Mesenchymal stem cell (in vitro differentiated cells and primary cell): ENCODE measurements around the gene SDCCAG8.

Source experiments
- DNase-seq: peaks from one replicate; pipeline ENCODE4 v3.0.0-alpha.2; 2013
- H2AFZ ChIP-seq: one replicate; pipeline ENCODE4 v1.6.1; 2013; ENCODE audit warnings: low read depth, mild to moderate bottlenecking, control low read depth, inconsistent platforms, low read length, moderate library complexity
- H2AK5ac ChIP-seq: 2 replicates; pipeline ENCODE4 v1.6.1; 2013; ENCODE audit warnings: low read length, moderate library complexity, mild to moderate bottlenecking, inconsistent platforms; ENCODE audit not compliant: severe bottlenecking
- H2BK120ac ChIP-seq: one replicate; pipeline ENCODE4 v1.6.1; 2013; ENCODE audit warnings: low read depth, mild to moderate bottlenecking, inconsistent platforms, low read length, moderate library complexity
- H2BK12ac ChIP-seq, 2 experiments: one replicate each; pipeline ENCODE4 v1.6.1; 2013; ENCODE audit warnings: inconsistent platforms in 2 of 2, low read length in 2 of 2, mild to moderate bottlenecking in 2 of 2, moderate library complexity in 2 of 2, control low read depth in 1 of 2
- H2BK15ac ChIP-seq: one replicate; pipeline ENCODE4 v1.6.1; 2013; ENCODE audit warnings: mild to moderate bottlenecking, low read depth, inconsistent platforms; ENCODE audit not compliant: poor library complexity, severe bottlenecking
- H2BK5ac ChIP-seq: 2 replicates; pipeline ENCODE4 v1.6.1; 2013; ENCODE audit warnings: low read depth, mild to moderate bottlenecking, low read length, control low read depth, inconsistent platforms; ENCODE audit not compliant: poor library complexity, severe bottlenecking
- H3K14ac ChIP-seq, 2 experiments: one replicate each; pipeline ENCODE4 v1.6.1; 2013; ENCODE audit warnings: inconsistent platforms in 2 of 2, low read length in 2 of 2, control low read depth in 1 of 2, mild to moderate bottlenecking in 1 of 2, moderate library complexity in 1 of 2
- H3K18ac ChIP-seq, 2 experiments: one replicate each; pipeline ENCODE4 v1.6.1; 2013; ENCODE audit warnings: inconsistent platforms in 2 of 2, low read length in 2 of 2, control low read depth in 1 of 2, low read depth in 1 of 2, mild to moderate bottlenecking in 1 of 2
- H3K23ac ChIP-seq, 2 experiments: one replicate each; pipeline ENCODE4 v1.6.1; 2013; ENCODE audit warnings: inconsistent platforms in 2 of 2, low read length in 2 of 2, mild to moderate bottlenecking in 2 of 2, moderate library complexity in 2 of 2, control low read depth in 1 of 2
- H3K27ac ChIP-seq: 2 replicates; pipeline ENCODE4 v1.5.1; 2013; ENCODE audit warnings: mild to moderate bottlenecking, moderate library complexity, low read length, control low read depth, inconsistent platforms; ENCODE audit not compliant: poor library complexity, severe bottlenecking
- H3K27me3 ChIP-seq, 2 experiments: 2 replicates each; pipeline versions ENCODE4 v1.6.1 to v1.7.0; 2013; ENCODE audit warnings: low read length in 2 of 2, mild to moderate bottlenecking in 2 of 2, moderate library complexity in 2 of 2, control low read depth in 1 of 2, inconsistent platforms in 1 of 2; ENCODE audit not compliant: control insufficient read depth in 1 of 2, insufficient read depth in 1 of 2
- H3K36me3 ChIP-seq, 2 experiments: 2 replicates each; pipeline versions ENCODE4 v1.6.1 to v1.7.0; 2013; ENCODE audit warnings: low read length in 2 of 2, control low read depth in 1 of 2, inconsistent platforms in 1 of 2, low read depth in 1 of 2, mild to moderate bottlenecking in 1 of 2; ENCODE audit not compliant: insufficient read depth in 2 of 2, control insufficient read depth in 1 of 2
- H3K4ac ChIP-seq, 2 experiments: one replicate each; pipeline ENCODE4 v1.6.1; 2013; ENCODE audit warnings: inconsistent platforms in 2 of 2, low read length in 2 of 2, mild to moderate bottlenecking in 2 of 2, moderate library complexity in 2 of 2, control low read depth in 1 of 2, low read depth in 1 of 2
- H3K4me1 ChIP-seq: 2 replicates; pipeline ENCODE4 v1.6.1; 2013; ENCODE audit warnings: low read depth, low read length, control low read depth; ENCODE audit not compliant: control insufficient read depth, insufficient read depth
- H3K4me2 ChIP-seq: 2 replicates; pipeline ENCODE4 v1.6.1; 2013; ENCODE audit warnings: low read length, mild to moderate bottlenecking, inconsistent platforms; ENCODE audit not compliant: poor library complexity, severe bottlenecking
- H3K4me3 ChIP-seq, 2 experiments: 2 replicates each; pipeline versions ENCODE4 v1.5.1 to v1.7.0; 2013; ENCODE audit warnings: low read length in 2 of 2, mild to moderate bottlenecking in 2 of 2, control low read depth in 1 of 2, low read depth in 1 of 2; ENCODE audit not compliant: insufficient read depth in 1 of 2
- H3K79me1 ChIP-seq: replicated peaks from 2 replicates; pipeline ENCODE4 v1.6.1; 2013; ENCODE audit warnings: mild to moderate bottlenecking, control low read depth, low read length, inconsistent platforms; ENCODE audit not compliant: poor library complexity, severe bottlenecking
- H3K9ac ChIP-seq: 2 replicates; pipeline ENCODE4 v1.7.0; 2013; ENCODE audit warnings: mild to moderate bottlenecking, low read length, moderate library complexity
- H3K9me3 ChIP-seq: 2 replicates; pipeline ENCODE4 v1.7.0; 2013; ENCODE audit warnings: mild to moderate bottlenecking, low read length; ENCODE audit not compliant: control insufficient read depth
- H4K8ac ChIP-seq: one replicate; pipeline ENCODE4 v1.6.1; 2013; ENCODE audit warnings: inconsistent platforms, mild to moderate bottlenecking, low read length, moderate library complexity
- H4K91ac ChIP-seq: one replicate; pipeline ENCODE4 v1.6.1; 2013; ENCODE audit warnings: mild to moderate bottlenecking, low read length, inconsistent platforms
- whole genome bisulfite sequencing: methylation state at CpG from one replicate; pipeline ENCODE4 v1.1.7; 2013; ENCODE audit warnings: mixed read lengths; 5-methylcytosine and 5-hydroxymethylcytosine counted together

SDCCAG8 gene

GRCh38 chr1:243433737-243434370 lies 178.0 kb downstream of the SDCCAG8 start:
- peaks cover 0 to 79% of the 10 kb centered on the region in 2 experiments for H3K36me3 ChIP-seq
- peaks cover 3% of the 10 kb centered on the region for H3K4me1 ChIP-seq
- WGBS = 92% methylated on average over 6 of the region's 8 CpGs
- no peak overlapping the region for H3K14ac ChIP-seq
- no peak overlapping the region for H3K4ac ChIP-seq
- H2BK5ac ChIP-seq = no peak overlapping the region
- H3K23ac ChIP-seq = no peak overlapping the region
- H3K4me2 ChIP-seq = no peak overlapping the region
- H2AFZ ChIP-seq = no peak overlapping the region
- H4K8ac ChIP-seq = no peak overlapping the region
- H3K4me3 ChIP-seq = no peak overlapping the region
- no peak for DNase-seq
- H3K27ac ChIP-seq = no peak overlapping the region
- H2BK15ac ChIP-seq = no peak overlapping the region
- no peak overlapping the region for H2AK5ac ChIP-seq
- no peaks in the 10 kb centered on the region for H3K9me3 ChIP-seq
- H3K27me3 ChIP-seq = no peaks in the 10 kb centered on the region
- no peak overlapping the region for H3K9ac ChIP-seq
- no peak overlapping the region for H2BK120ac ChIP-seq
- no peak overlapping the region for H3K18ac ChIP-seq
- H2BK12ac ChIP-seq = no peak overlapping the region
- H3K79me1 ChIP-seq = peaks cover 5% of the 10 kb centered on the region
- no peak overlapping the region for H4K91ac ChIP-seq

GRCh38 chr1:243434594-243434993 lies 178.8 kb downstream of the SDCCAG8 start:
- 66% methylated on average over 1 of the region's 2 CpGs for WGBS
- H3K27ac ChIP-seq = no peak overlapping the region
- DNase-seq = peak; percentile 31
- no peak overlapping the region for H2BK5ac ChIP-seq
- H3K36me3 ChIP-seq = peaks cover 0 to 77% of the 10 kb centered on the region in 2 experiments
- peaks cover 5% of the 10 kb centered on the region for H3K79me1 ChIP-seq
- no peak overlapping the region for H2BK12ac ChIP-seq
- no peak overlapping the region for H4K91ac ChIP-seq
- no peak overlapping the region for H3K9ac ChIP-seq
- no peak overlapping the region for H2AFZ ChIP-seq
- H3K14ac ChIP-seq = no peak overlapping the region
- H3K4me1 ChIP-seq = peaks cover 5% of the 10 kb centered on the region
- H2BK120ac ChIP-seq = no peak overlapping the region
- no peak overlapping the region for H2BK15ac ChIP-seq
- peak overlapping the region; percentile 44 for H2AK5ac ChIP-seq
- no peak overlapping the region for H3K23ac ChIP-seq
- no peaks in the 10 kb centered on the region for H3K9me3 ChIP-seq
- H3K4me3 ChIP-seq = no peak overlapping the region
- H3K4ac ChIP-seq = no peak overlapping the region
- H3K4me2 ChIP-seq = no peak overlapping the region
- no peaks in the 10 kb centered on the region for H3K27me3 ChIP-seq
- H4K8ac ChIP-seq = no peak overlapping the region
- no peak overlapping the region for H3K18ac ChIP-seq

GRCh38 chr1:243435836-243436235 lies 180.0 kb downstream of the SDCCAG8 start:
- Histone ChIP-seq H2BK12ac (no peak overlapping the region), H3K4me2 (no peak overlapping the region), H3K9ac (no peak overlapping the region), H3K4ac (no peak overlapping the region), H3K27me3 (no peaks in the 10 kb centered on the region), H3K27ac (no peak overlapping the region), H3K4me3 (no peak overlapping the region), H2AFZ (no peak overlapping the region), H2BK5ac (no peak overlapping the region), H3K79me1 (peaks cover 9% of the 10 kb centered on the region), H3K18ac (no peak overlapping the region), H3K9me3 (no peaks in the 10 kb centered on the region), H3K23ac (no peak overlapping the region), H2BK15ac (no peak overlapping the region), H3K14ac (no peak overlapping the region), H2AK5ac (no peak overlapping the region), H2BK120ac (no peak overlapping the region), H3K4me1 (peaks cover 6% of the 10 kb centered on the region), H4K8ac (no peak overlapping the region), H3K36me3 (peaks cover 0 to 82% of the 10 kb centered on the region in 2 experiments), H4K91ac (no peak overlapping the region)
- no CpG with 5 or more reads among the region's 3 CpGs for WGBS
- DNase-seq = no peak

GRCh38 chr1:243438146-243438545 lies 182.3 kb downstream of the SDCCAG8 start:
- Histone ChIP-seq H3K36me3 (peaks cover 0 to 63% of the 10 kb centered on the region in 2 experiments), H3K27me3 (no peaks in the 10 kb centered on the region), H3K18ac (no peak overlapping the region), H3K9ac (no peak overlapping the region), H2AFZ (no peak overlapping the region), H2BK12ac (no peak overlapping the region), H3K4ac (no peak overlapping the region), H2BK5ac (no peak overlapping the region), H2AK5ac (no peak overlapping the region), H3K79me1 (peaks cover 11% of the 10 kb centered on the region), H3K23ac (no peak overlapping the region), H3K4me3 (no peak overlapping the region), H3K14ac (no peak overlapping the region), H3K27ac (no peak overlapping the region), H3K4me2 (peak overlapping the region; percentile 2), H2BK120ac (no peak overlapping the region), H3K9me3 (no peaks in the 10 kb centered on the region), H4K91ac (no peak overlapping the region), H2BK15ac (no peak overlapping the region), H3K4me1 (peaks cover 6% of the 10 kb centered on the region), H4K8ac (no peak overlapping the region)
- DNase-seq = no peak
- 93% methylated on average over 3 of the region's 3 CpGs for WGBS
